Ishikawa (cell line): Measurements from ENCODE around the gene FRMD4B.

ENCODE experiments used
- TAF1 ChIP-seq: IDR thresholded peaks from 2 replicates; pipeline ENCODE4 v1.6.1; 2012; ENCODE audit warnings: low read depth, mild to moderate bottlenecking
- USF1 ChIP-seq: IDR thresholded peaks from 2 replicates; pipeline ENCODE4 v1.6.1; 2012

GRCh38 chr3:69189487-69189886, 196.4 kb downstream of the FRMD4B start:
- TF ChIP-seq TAF1 (no peak), USF1 (no peak)
